Prostate gland (tissue), 2 donors: Measurements from ENCODE around the gene ECT2L.

Experiments used
- POLR2A ChIP-seq: fragments of 450-650 bp; IDR thresholded peaks from one replicate; pipeline ENCODE4 v1.6.1; 2016; ENCODE audit warnings: antibody characterized with exemption, mild to moderate bottlenecking
- POLR2AphosphoS5 ChIP-seq: sonication (generic); formaldehyde crosslinking; IDR thresholded peaks from one replicate; pipeline ENCODE4 v1.6.1; 2017; ENCODE audit warnings: antibody characterized with exemption
- TF ChIP-seq, protein P1 (sequence below), 4 experiments: fragments of 200-600 bp in 2 of 4; fragments of 450-650 bp in 2 of 4; sonication (generic) in 2 of 4; IDR thresholded peaks; 1 replicate in 3 of 4; 2 replicates in 1 of 4; pipeline ENCODE4 v1.5.1; 2016 to 2019; ENCODE audit warnings: antibody characterized with exemption in 4 of 4, mild to moderate bottlenecking in 2 of 4, moderate library complexity in 2 of 4

DNA sequence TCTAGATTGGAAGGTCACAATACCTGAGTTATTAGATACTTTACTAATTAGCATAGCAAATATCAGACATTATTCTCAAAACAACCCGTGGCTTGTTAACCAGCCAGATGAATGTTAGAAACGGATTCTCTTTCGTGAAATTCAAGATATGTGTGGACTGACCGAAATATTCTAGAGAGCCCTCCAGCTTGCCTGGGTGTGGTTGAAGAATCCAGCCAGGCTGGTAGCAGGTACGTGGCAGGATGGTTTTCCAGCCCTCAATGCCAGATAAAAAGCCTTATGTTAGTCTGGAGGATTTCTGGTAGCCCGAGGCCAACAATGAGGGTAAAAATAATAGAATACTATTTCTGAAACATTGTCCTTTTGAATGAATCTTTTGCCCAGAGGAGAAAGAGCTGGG is 19.3 kb downstream of the ECT2L start:
- TF ChIP-seq POLR2A (no peak), POLR2AphosphoS5 (no peak)
- TF ChIP-seq, protein P1, sequence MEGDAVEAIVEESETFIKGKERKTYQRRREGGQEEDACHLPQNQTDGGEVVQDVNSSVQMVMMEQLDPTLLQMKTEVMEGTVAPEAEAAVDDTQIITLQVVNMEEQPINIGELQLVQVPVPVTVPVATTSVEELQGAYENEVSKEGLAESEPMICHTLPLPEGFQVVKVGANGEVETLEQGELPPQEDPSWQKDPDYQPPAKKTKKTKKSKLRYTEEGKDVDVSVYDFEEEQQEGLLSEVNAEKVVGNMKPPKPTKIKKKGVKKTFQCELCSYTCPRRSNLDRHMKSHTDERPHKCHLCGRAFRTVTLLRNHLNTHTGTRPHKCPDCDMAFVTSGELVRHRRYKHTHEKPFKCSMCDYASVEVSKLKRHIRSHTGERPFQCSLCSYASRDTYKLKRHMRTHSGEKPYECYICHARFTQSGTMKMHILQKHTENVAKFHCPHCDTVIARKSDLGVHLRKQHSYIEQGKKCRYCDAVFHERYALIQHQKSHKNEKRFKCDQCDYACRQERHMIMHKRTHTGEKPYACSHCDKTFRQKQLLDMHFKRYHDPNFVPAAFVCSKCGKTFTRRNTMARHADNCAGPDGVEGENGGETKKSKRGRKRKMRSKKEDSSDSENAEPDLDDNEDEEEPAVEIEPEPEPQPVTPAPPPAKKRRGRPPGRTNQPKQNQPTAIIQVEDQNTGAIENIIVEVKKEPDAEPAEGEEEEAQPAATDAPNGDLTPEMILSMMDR (IDR thresholded peaks at IDR 0.05), result no peak
